GM18858 (cell line): Measurements from ENCODE around the gene YWHAB.

Source experiments
- ATAC-seq: cut with Tn5 transposase; IDR thresholded peaks from one replicate; pipeline ENCODE4 v1.9.1; 2021; ENCODE audit not compliant: unreplicated experiment

The YWHAB gene

DNA sequence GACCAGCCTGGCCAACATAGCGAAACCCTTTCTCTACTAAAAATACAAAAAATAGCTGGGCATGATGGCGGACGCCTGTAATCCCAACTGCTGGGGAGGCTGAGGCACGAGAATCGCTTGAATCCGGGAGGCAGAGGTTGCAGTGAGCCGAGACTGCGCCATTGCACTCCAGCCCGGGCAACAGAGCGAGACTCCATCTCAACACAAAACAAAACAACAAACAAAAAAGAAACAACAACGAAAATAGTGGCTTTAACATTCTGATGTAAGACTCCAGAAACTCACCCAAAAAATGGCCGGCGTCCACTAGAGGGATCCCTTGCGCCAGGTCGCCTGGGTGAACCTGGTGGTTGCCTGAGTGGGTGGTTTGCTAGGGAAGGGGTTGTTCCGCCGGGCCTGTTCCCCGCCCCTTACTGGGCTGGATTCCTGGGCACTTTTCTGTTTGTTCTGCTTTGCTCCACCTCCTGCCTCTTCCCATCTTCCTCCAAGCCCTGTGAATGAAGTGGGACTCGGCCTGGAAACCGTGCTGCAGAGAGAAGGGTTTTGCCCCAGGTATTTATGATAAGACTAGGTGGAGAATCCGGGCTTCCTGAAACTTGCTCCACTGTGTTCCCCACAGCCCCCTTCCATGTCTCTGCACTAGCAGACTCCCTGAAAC is 25.9 kb downstream of the YWHAB start:
- ATAC-seq: no peak

- ATAC-seq: no peak
Measured at GRCh38 chr20:44912189-44912588, 26.7 kb downstream of the YWHAB start.

DNA sequence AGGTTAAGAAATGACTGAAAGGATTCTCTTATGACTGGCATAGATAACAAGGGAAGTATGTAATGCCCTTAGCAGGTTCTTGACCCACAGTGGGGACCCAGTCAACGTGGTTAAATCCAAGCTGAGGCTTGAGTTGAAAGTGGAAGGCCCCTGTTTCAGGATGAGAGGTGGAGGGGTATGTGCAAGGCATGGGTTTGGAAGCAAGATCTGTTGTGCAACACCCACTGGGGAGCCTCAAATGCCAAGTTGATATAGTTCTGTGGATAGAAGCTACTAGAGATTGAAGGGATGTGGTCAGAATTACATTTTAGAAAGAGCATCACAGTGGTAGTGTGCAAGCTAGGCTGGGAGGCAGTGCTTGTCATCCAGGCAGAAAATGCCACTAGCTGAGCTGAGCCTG is 29.4 kb downstream of the YWHAB start:
- ATAC-seq: no peak

- no peak for ATAC-seq
Measured at GRCh38 chr20:44916586-44916985, 31.1 kb downstream of the YWHAB start.

DNA sequence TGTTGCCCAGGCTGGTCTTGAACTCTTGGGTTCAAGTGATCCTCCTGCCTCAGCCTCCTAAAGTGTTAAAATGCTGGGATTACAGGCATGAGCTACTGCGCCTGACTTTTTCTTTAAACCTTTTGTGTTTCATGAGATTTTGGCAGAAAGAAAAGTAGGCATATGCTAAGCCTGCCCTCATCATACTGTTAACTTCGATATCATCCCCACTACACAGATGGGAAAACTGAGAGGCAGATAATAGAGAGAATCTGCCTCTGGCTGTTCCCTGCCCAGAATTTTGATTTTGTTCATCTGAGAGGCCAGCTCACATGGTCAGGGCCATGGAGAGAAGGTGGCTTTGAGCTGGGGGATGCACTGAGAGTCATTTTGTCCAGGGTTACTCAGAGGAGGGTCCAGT is 31.9 kb downstream of the YWHAB start:
- ATAC-seq: no peak

- no peak for ATAC-seq
Measured at GRCh38 chr20:44918342-44918741, 32.8 kb downstream of the YWHAB start.

DNA sequence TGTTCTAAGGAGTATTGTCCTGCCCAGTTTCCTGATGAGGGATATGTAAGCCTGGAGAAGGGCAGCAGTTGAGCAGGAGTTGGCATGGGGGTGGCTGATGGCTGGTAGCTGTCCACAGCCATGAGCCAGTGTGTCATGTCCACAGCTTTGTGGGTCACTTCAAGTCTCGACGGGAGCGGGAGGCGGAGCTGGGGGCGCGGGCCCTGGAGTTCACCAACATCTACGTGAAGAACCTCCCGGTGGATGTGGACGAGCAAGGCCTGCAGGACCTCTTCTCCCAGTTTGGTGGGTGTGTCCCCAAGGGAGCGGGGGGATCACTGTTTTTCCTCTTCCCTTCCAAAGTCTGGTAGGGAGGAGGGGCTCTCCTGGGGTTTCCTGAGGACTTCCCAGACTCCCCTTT is 33.3 kb downstream of the YWHAB start:
- no peak for ATAC-seq

- no peak for ATAC-seq
Measured at GRCh38 chr20:44921447-44921846, 35.9 kb downstream of the YWHAB start.

DNA sequence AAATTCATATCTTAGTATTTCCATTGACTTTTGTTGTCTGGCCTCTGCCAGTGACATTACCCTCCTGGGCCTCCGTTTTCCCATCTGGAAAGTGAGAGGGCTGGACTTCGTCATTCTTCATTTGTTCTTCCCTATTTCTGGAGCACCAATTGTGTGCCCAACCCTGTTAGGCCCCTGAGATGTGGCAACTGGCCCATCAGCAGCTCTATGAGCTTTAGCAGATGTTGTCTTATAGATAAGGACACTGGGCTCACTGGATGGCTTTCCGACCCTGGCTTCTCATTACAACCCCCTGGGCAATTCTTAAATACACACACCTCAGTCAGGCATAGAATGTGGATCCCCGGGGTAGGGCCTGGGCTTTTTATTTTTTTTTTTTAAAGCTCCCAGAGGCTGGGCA is 39.0 kb downstream of the YWHAB start:
- ATAC-seq: no peak

GRCh38 chr20:44928595-44928994 is 43.1 kb downstream of the YWHAB start:
- no peak for ATAC-seq

DNA sequence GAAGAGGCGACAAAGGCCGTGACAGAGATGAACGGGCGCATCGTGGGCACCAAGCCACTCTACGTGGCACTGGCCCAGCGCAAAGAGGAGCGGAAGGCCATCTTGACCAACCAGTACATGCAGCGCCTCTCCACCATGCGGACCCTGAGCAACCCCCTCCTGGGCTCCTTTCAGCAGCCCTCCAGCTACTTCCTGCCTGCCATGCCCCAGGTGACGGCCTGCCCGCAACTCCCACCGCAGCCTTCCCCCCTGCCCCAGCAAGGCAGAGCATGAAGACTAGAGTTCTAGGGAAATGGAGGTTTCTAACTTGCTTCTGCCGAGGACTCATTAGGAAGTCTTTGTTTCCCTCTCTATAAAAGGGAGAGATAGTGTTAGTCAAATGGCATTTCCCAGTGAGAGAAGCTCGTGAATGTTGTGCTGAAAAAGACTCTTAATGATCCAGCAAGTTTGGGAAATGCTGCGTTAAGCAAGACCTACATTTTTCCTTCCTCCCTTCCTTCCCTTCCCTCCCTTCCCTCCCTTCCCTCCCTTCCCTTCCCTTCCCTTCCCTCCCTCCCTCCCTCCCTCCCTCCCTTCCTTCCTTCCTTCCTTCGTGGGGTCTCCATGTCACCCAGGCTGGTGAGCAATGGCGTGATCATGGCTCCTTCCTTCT is 45.1 kb downstream of the YWHAB start:
- ATAC-seq: no peak

GRCh38 chr20:44931911-44932310 is 46.4 kb downstream of the YWHAB start:
- no peak for ATAC-seq

DNA sequence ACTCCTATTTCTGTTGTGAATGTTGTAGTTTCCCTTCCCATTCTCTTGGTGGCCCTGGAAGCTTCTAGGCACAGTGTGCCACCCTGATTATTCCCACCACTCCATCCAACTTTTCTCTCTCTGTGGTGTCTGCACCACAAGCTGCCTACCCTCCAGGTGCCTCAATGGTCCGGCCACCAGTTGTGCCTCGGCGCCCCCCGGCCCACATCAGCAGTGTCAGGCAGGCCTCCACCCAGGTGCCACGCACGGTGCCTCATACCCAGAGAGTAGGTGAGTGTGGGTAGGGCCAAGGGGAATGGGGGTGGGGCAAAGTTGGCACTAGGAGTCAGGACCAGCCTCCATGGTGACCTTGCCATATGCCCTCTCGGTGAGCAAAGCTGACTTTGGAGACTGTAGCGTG is 47.4 kb downstream of the YWHAB start:
- no peak for ATAC-seq

DNA sequence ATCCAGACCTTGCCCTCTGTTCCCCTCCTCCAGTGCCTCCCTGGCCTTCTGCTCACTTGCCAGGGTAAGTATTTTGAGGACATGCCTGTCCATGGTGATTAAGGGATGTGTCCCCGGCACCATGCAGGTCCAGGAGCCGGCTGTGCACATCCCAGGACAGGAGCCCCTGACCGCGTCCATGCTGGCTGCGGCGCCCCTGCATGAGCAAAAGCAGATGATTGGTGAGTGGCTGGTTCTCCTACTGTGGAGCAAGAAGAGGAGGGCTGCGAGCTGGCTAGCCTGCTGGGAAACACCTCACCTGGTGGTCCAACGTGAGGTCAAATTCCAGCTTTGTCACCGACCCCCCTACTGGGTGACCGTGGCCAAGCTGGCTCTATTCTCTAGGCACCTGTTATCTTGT is 51.0 kb downstream of the YWHAB start:
- ATAC-seq: no peak

DNA sequence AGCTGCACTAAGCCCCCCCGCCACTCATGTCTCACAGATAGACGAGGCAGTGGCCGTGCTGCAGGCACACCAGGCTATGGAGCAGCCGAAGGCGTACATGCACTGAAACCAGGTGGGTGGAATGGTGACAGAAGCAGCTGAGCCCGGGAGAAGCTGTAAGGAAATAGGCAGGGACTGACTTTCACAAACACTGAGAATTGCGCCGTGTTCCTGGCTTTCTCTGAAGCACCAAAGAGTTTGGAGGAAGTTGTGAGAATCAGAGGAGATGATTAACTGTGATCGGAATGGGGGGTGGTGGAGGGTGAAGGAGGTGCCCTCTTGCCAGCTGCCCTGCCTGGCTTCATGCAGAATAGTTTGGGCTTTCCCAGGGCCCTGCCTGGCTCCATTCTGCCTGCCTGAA is 53.1 kb downstream of the YWHAB start:
- ATAC-seq: no peak

GRCh38 chr20:44941120-44941691 is 55.7 kb downstream of the YWHAB start:
- no peak for ATAC-seq

- ATAC-seq: no peak
Measured at GRCh38 chr20:44942264-44942973, 56.9 kb downstream of the YWHAB start.

DNA sequence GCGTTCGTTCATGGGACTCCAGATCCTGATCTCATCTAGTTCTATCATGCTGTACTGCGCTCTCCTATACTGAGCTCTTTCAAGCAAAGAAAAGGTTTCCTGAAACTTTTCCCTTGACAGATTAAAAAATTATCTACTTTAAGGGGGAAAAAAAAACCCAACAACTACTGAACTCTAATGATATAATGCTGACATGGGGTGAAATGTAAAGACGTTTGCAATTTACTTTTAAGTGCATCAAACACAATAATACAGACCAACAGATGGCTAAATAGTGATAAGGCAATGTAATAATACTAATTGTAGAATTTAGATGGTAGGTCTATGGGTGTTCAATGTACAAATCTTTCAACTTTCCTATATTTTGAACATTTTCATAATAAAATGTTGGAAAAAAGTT is 58.3 kb downstream of the YWHAB start:
- ATAC-seq: no peak

DNA sequence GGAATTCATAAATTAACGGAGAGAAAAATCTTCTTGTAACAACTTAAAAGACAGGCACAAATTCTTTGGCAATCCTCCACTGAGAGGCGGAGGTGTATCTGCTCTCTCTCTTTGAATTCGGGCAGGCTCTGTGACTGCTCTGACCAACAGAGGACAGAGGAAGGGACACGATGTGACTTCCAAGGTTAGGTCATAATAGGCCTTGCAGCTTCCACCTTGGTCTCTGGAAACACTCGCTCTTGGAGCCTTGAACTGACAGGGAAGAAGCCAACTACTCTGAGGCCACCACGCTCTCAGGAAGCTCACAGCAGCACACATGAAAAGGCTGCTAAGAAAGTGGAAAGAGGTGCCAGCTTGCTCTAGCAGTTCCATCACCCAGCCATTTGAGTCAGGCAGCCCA is 59.8 kb downstream of the YWHAB start:
- ATAC-seq: no peak

DNA sequence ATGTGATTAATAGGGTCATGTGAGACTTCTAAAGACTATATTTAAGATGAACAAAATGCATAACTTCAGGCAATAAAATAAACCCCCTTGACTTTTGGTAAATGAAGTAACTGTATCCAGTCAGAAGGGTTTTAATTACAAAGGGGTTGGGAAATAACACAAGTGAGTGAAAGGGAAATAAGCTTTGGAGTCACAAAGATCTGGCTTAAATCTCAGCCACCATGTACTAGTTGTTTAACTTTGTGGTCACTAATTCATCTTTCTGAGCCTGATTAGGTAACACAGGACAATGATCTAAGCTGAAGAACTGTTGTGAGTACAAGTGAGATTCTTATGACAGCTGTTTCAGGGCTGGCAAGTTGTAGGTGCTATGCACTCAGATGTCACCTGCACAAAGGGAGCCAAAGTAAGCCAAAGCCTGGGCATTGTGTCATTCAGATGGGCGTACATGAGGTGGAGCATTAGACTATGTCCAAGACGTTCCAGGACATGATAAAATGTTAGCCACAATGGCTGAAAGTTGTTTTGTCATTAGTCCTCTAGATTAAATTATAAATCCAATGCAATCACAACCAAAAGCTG is 60.9 kb downstream of the YWHAB start:
- ATAC-seq: no peak

- ATAC-seq: no peak
Measured at GRCh38 chr20:44948107-44948506, 62.6 kb downstream of the YWHAB start.

DNA sequence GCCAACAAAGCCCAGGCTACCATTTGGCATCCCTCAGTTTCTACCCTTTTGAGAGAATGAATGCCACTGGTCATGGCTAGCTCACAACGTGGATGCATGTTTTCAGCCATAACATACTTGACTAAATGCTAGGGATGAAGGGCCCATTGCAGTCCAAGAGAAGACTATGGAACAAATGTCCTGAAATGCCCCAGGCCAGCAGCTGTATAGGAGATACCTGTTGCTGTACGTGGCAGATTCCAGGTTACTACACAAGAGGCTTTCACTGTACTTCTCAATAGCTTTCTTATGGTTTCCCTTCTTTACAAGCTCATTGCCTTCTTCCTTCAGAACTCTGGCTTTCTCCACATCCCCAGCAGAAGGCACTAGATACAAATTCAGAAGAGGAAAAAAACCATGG is 63.0 kb downstream of the YWHAB start:
- ATAC-seq: no peak
